OCI-LY3 (cell line): ENCODE measurements around the gene RFC1.

Experiments used
- EZH2phosphoT487 ChIP-seq: fragments of 200-600 bp; shearing (Covaris generic); IDR thresholded peaks from 2 replicates; pipeline ENCODE4 v1.6.1; 2018; ENCODE audit warnings: antibody characterized with exemption, mixed run types, low read depth
- TF ChIP-seq, protein P1 (sequence below): fragments of 200-600, 300-600 bp; sonication (generic); IDR thresholded peaks from 2 replicates; pipeline ENCODE4 v1.5.1; 2014; ENCODE audit warnings: antibody characterized with exemption, low read length, low read depth

DNA sequence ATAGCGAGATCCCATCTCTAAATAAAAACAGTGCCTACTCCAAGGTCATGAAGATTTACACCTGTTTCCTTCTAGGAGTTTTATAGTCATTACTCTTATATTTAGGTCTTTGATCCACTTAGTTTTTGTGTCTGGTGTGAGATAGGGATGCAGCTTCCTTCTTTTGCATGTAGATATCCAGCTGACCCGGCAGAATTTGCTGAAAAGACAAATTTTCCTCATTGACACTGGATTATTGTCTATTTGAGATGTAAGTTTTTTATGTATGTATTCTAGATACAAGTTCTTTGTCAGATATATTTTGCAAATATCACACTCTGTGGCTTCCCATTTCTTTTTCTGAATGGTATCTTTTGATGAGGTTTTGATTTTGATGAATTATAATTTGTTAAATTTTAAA, 85.4 kb downstream of the RFC1 start:
- TF ChIP-seq, protein P1, sequence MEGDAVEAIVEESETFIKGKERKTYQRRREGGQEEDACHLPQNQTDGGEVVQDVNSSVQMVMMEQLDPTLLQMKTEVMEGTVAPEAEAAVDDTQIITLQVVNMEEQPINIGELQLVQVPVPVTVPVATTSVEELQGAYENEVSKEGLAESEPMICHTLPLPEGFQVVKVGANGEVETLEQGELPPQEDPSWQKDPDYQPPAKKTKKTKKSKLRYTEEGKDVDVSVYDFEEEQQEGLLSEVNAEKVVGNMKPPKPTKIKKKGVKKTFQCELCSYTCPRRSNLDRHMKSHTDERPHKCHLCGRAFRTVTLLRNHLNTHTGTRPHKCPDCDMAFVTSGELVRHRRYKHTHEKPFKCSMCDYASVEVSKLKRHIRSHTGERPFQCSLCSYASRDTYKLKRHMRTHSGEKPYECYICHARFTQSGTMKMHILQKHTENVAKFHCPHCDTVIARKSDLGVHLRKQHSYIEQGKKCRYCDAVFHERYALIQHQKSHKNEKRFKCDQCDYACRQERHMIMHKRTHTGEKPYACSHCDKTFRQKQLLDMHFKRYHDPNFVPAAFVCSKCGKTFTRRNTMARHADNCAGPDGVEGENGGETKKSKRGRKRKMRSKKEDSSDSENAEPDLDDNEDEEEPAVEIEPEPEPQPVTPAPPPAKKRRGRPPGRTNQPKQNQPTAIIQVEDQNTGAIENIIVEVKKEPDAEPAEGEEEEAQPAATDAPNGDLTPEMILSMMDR: no peak
- TF ChIP-seq EZH2phosphoT487: no peak
